ENCODE data around the gene HS3ST5.
A peak's percentile ranks its signal among the peaks of the same experiment; 100 is the strongest.

Gene HS3ST5, protein sequence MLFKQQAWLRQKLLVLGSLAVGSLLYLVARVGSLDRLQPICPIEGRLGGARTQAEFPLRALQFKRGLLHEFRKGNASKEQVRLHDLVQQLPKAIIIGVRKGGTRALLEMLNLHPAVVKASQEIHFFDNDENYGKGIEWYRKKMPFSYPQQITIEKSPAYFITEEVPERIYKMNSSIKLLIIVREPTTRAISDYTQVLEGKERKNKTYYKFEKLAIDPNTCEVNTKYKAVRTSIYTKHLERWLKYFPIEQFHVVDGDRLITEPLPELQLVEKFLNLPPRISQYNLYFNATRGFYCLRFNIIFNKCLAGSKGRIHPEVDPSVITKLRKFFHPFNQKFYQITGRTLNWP

GRCh38 chr6:114342826-114343781 lies at the start of gene HS3ST5:
Gene HS3ST5 (minus strand): TSS chr6:114343023. CDS start chr6:114062845, 280,178 bp downstream.
- peak; percentile 12 for DNase-seq (ENCODE audit: low read depth)
- H3K4me3 ChIP-seq (ENCODE audit: control insufficient read depth, low read depth, low read length): peak within 1 kb of the TSS; percentile 7
- TF ChIP-seq, protein P1, sequence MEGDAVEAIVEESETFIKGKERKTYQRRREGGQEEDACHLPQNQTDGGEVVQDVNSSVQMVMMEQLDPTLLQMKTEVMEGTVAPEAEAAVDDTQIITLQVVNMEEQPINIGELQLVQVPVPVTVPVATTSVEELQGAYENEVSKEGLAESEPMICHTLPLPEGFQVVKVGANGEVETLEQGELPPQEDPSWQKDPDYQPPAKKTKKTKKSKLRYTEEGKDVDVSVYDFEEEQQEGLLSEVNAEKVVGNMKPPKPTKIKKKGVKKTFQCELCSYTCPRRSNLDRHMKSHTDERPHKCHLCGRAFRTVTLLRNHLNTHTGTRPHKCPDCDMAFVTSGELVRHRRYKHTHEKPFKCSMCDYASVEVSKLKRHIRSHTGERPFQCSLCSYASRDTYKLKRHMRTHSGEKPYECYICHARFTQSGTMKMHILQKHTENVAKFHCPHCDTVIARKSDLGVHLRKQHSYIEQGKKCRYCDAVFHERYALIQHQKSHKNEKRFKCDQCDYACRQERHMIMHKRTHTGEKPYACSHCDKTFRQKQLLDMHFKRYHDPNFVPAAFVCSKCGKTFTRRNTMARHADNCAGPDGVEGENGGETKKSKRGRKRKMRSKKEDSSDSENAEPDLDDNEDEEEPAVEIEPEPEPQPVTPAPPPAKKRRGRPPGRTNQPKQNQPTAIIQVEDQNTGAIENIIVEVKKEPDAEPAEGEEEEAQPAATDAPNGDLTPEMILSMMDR (conservative IDR thresholded peaks at IDR 0.05; ENCODE audit: control insufficient read depth, insufficient read depth, low read depth, low read length): peak; percentile 27

GRCh38 chr6:114390176-114390575 lies 47.4 kb upstream of the HS3ST5 start:
- TF ChIP-seq, protein P1 (conservative IDR thresholded peaks at IDR 0.05; ENCODE audit: control insufficient read depth, insufficient read depth, low read depth, low read length): no peak
- DNase-seq (ENCODE audit: low read depth): no peak
- no peak overlapping the region for H3K4me3 ChIP-seq (ENCODE audit: control insufficient read depth, low read depth, low read length)

DNA sequence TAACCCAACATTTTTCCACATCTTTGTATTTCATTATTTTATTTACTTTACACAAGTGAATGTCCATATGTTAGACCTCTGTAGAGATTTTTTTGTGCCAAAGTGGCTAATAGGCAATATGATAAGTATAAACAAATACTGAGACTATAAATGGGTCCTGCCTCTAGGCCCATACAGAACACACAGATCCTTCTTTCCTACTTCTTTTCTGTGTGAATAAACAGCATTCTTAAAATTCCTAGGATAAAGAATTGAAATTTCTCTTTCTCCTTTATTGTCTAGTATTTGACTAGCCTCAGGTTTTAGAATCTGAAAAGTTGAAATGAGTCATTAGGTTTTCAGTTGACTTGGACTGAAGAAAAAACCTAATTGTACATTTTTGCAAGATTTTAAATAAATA lies 46.3 kb upstream of the HS3ST5 start:
- DNase-seq (ENCODE audit: low read depth): no peak
- TF ChIP-seq, protein P1 (conservative IDR thresholded peaks at IDR 0.05; ENCODE audit: control insufficient read depth, insufficient read depth, low read depth, low read length): no peak

GRCh38 chr6:114382406-114382805 lies 39.6 kb upstream of the HS3ST5 start:
- TF ChIP-seq, protein P1 (conservative IDR thresholded peaks at IDR 0.05; ENCODE audit: control insufficient read depth, insufficient read depth, low read depth, low read length): no peak

More for the DNA sequence above, 46.3 kb upstream of the HS3ST5 start:
- no peak overlapping the region for H3K4me3 ChIP-seq (ENCODE audit: control insufficient read depth, low read depth, low read length)

DNA sequence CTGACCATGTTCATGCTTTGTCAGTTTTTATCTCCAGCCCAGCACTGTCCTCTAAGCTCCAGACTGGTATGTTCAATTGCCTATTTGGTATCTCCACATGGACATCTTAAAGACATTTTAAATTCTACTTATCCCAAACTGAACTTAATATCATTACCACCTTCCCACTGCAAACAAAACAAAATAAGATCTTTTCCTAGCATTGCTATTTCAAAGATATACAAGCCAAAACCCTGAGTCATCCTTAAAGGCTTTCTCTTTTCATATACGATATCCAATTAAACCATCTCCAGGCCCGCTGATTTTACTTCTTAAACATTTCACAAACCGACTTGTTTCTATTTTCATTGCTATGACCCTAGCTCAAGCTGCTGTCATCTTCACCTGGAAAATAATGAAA lies 35.1 kb upstream of the HS3ST5 start:
- DNase-seq (ENCODE audit: low read depth): no peak
- TF ChIP-seq, protein P1 (conservative IDR thresholded peaks at IDR 0.05; ENCODE audit: control insufficient read depth, insufficient read depth, low read depth, low read length): no peak
- H3K4me3 ChIP-seq (ENCODE audit: control insufficient read depth, low read depth, low read length): no peak overlapping the region

More at GRCh38 chr6:114382406-114382805, 39.6 kb upstream of the HS3ST5 start:
- no peak overlapping the region for H3K4me3 ChIP-seq (ENCODE audit: control insufficient read depth, low read depth, low read length)
- DNase-seq (ENCODE audit: low read depth): no peak

DNA sequence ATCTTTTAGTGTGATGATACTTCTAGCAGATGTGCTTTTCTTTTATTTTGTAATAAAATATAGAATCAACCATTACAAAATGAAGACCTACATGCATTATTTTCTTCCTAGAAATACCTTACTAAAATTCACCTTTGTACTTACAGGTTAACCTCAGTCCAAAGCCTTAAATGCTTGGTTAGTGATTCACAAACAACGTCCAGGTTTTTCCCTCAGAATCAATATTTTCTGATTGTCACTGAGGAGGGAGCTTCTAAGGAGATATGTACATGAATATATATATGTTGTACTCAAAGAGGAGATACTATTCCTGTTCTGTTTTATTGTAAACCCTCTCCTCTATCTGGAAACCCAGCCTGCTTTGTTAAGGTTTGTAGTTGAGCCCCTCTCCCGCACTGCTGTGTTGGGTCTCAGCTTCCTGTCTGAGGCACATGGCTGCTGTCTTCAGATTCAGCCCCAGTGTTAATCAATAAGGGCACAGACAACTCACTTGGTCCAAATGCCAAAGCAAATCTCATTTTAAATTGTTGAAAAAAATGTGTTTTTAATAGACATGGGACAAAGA lies 33.9 kb upstream of the HS3ST5 start:
- TF ChIP-seq, protein P1 (conservative IDR thresholded peaks at IDR 0.05; ENCODE audit: control insufficient read depth, insufficient read depth, low read depth, low read length): no peak
- H3K4me3 ChIP-seq (ENCODE audit: control insufficient read depth, low read depth, low read length): no peak overlapping the region
- no peak for DNase-seq (ENCODE audit: low read depth)
